Bone marrow (tissue), 2 donors: ENCODE measurements around the gene LINGO3.

ENCODE experiments used
- DNase-seq, 2 donors: peaks; one replicate each; lab custom pipeline; 2025; lab: John Stamatoyannopoulos, UW

The LINGO3 gene

GRCh38 chr19:2327773-2328400 is 19.9 kb upstream of the LINGO3 start:
- peak; percentile 29 to 67 for DNase-seq

- DNase-seq: no peak
Measured at GRCh38 chr19:2326699-2327360, 18.9 kb upstream of the LINGO3 start.

GRCh38 chr19:2325281-2326046 is 17.5 kb upstream of the LINGO3 start:
- peak in 1 of 2 donors; percentile 86 for DNase-seq

- no peak for DNase-seq
Measured at GRCh38 chr19:2324220-2324948, 16.4 kb upstream of the LINGO3 start.

GRCh38 chr19:2323707-2324106 is 15.8 kb upstream of the LINGO3 start:
- no peak for DNase-seq

GRCh38 chr19:2321565-2322283 is 13.8 kb upstream of the LINGO3 start:
- no peak for DNase-seq

- no peak for DNase-seq
Measured at GRCh38 chr19:2320939-2321338, 13.0 kb upstream of the LINGO3 start.

GRCh38 chr19:2320049-2320448 is 12.1 kb upstream of the LINGO3 start:
- no peak for DNase-seq

- DNase-seq: no peak
Measured at GRCh38 chr19:2319551-2319950, 11.6 kb upstream of the LINGO3 start.

- no peak for DNase-seq
Measured at GRCh38 chr19:2318923-2319322, 11.0 kb upstream of the LINGO3 start.

- DNase-seq: no peak
Measured at GRCh38 chr19:2317756-2318155, 9.8 kb upstream of the LINGO3 start.

GRCh38 chr19:2317300-2317699 is 9.3 kb upstream of the LINGO3 start:
- DNase-seq: no peak

- peak; percentile 41 to 75 for DNase-seq
Measured at GRCh38 chr19:2315818-2316353, 7.9 kb upstream of the LINGO3 start.

- no peak for DNase-seq
Measured at GRCh38 chr19:2315121-2315817, 7.3 kb upstream of the LINGO3 start.

GRCh38 chr19:2312820-2313501 is 5.0 kb upstream of the LINGO3 start:
- no peak for DNase-seq

GRCh38 chr19:2311093-2311492 is 3.1 kb upstream of the LINGO3 start:
- no peak for DNase-seq

GRCh38 chr19:2309734-2310362 is 1.9 kb upstream of the LINGO3 start:
- DNase-seq: no peak

GRCh38 chr19:2307518-2308012 is 389 bp downstream of the LINGO3 start:
- no peak for DNase-seq

- DNase-seq: no peak
Measured at GRCh38 chr19:2306971-2307370, 983 bp downstream of the LINGO3 start.
